ENCODE measurements around the gene ARIH2. TPM values are rescaled to one million over a fixed set of nuclear protein-coding genes. Genes with fewer than 3 reads are reported as not detected.

The ARIH2 gene
- total and polyA plus RNA-seq, 9 of the 15 experiments (the other 6 are each of a cell fraction or from before 2014, with no cell fraction given) = 27.0 to 120 (median 108) TPM

GRCh38 chr3:49007771-49008528 lies 89.3 kb downstream of the ARIH2 start (continued):
- TF ChIP-seq ZNF609 (CRISPR knock-in tag; IDR thresholded peaks at IDR 0.05; ENCODE audit: borderline replicate concordance) (no peak), ZNF347 (CRISPR knock-in tag; IDR thresholded peaks at IDR 0.05; ENCODE audit: low read depth) (no peak), UBTF (IDR thresholded peaks at IDR 0.05; ENCODE audit: borderline replicate concordance in 1 of 2, low read depth in 2 of 2, low read length in 2 of 2) (0 out of 4 replicates have a peak, but pooled peaks of 1 of the 2 experiments have one; percentile 7), JUND (IDR thresholded peaks at IDR 0.05; ENCODE audit: borderline replicate concordance, low read depth, low read length) (0 out of 2 replicates have a peak, but pooled peaks have one; percentile 1), JUND (tag; IDR thresholded peaks at IDR 0.05; ENCODE audit: borderline replicate concordance, low read depth, low read length) (no peak; the same call in 2 of the 3 replicates), STAG1 (CRISPR knock-in tag; IDR thresholded peaks at IDR 0.05; ENCODE audit: borderline replicate concordance) (no peak)
